Upper lobe of right lung (tissue), 1 donor: ENCODE results near the gene ZNF680. TPM values are rescaled to one million over a fixed set of nuclear protein-coding genes. Genes with fewer than 3 reads are reported as not detected.
A peak's percentile ranks its signal among the peaks of the same experiment; 100 is the strongest.
"Not testable (repeated sequence)": the region's sequence is repeated elsewhere in the genome, so short reads cannot be mapped to it uniquely, and the experiment has no call there.

ENCODE experiments used
- ATAC-seq: fragments of 200-7000 bp; cut with Tn5 transposase; one replicate; pipeline ENCODE4 v1.9.1; 2020; ENCODE audit warnings: mild to moderate bottlenecking, moderate library complexity
- DNase-seq: peaks from one replicate; pipeline ENCODE4 v3.0.0-alpha.2; 2020
- H3K27ac ChIP-seq: fragments of 200-600 bp; one replicate; pipeline ENCODE4 v1.8.0; 2022
- H3K27me3 ChIP-seq: fragments of 200-600 bp; one replicate; pipeline ENCODE4 v1.8.0; 2022; ENCODE audit warnings: mild to moderate bottlenecking
- H3K36me3 ChIP-seq: fragments of 200-600 bp; one replicate; pipeline ENCODE4 v1.8.0; 2022
- H3K4me1 ChIP-seq: fragments of 200-600 bp; one replicate; pipeline ENCODE4 v1.8.0; 2022
- H3K4me3 ChIP-seq: fragments of 200-600 bp; one replicate; pipeline ENCODE4 v1.8.0; 2022; ENCODE audit warnings: mild to moderate bottlenecking
- H3K9me3 ChIP-seq: fragments of 200-600 bp; one replicate; pipeline ENCODE4 v1.8.0; 2022
- CTCF ChIP-seq: fragments of 200-600 bp; IDR thresholded peaks from one replicate; pipeline ENCODE4 v1.8.0; 2022; ENCODE audit warnings: antibody characterized with exemption
- intact Hi-C: fragments of 100-400 bp; cut with DNase I; formaldehyde crosslinking; loops from one replicate; pipeline ENCODE4 v1.11.0; 2022
- total RNA-seq: library from RNA; stranded (reverse); fragmentation: NEBNext Ultra II Directional; extraction: Animal tissue kit (Norgen Biotek cat#: 25700); gene quantifications from one replicate; pipeline ENCODE4 v1.2.1, GENCODE V29; 2021
- donor health status: DM: no; HTN: yes; CAD: no; lungs with severe emphysema.

ZNF680 gene
- total RNA-seq, 1 donor from 2014 or later = 17.3 TPM

GRCh38 chr7:64562256-64562625 is 630 bp downstream of the ZNF680 start:
- Histone ChIP-seq H3K9me3 (no peaks in the 10 kb centered on the region), H3K4me1 (peaks cover 16% of the 10 kb centered on the region), H3K4me3 (peak overlapping the region; percentile 86), H3K27ac (peak overlapping the region; percentile 85), H3K36me3 (no peaks in the 10 kb centered on the region), H3K27me3 (no peaks in the 10 kb centered on the region)
- intact Hi-C loops = no loop called here
- DNase-seq = no peak
- no peak for ATAC-seq
- no peak for TF ChIP-seq CTCF

- Histone ChIP-seq H3K27ac (peak overlapping the region; percentile 58), H3K36me3 (no peaks in the 10 kb centered on the region), H3K4me3 (no peak overlapping the region), H3K27me3 (no peaks in the 10 kb centered on the region), H3K4me1 (peaks cover 16% of the 10 kb centered on the region), H3K9me3 (no peaks in the 10 kb centered on the region)
- intact Hi-C loops = no loop called here
- DNase-seq = no peak
- TF ChIP-seq CTCF = no peak
- ATAC-seq = no peak
These were observed 3.7 kb downstream of the ZNF680 start for GRCh38 chr7:64559206-64559605.

- TF ChIP-seq CTCF = no peak
- Histone ChIP-seq H3K9me3 (no peaks in the 10 kb centered on the region), H3K36me3 (no peaks in the 10 kb centered on the region), H3K27me3 (no peaks in the 10 kb centered on the region), H3K27ac (peak overlapping the region; percentile 58), H3K4me3 (no peak overlapping the region), H3K4me1 (peaks cover 16% of the 10 kb centered on the region)
- no peak for ATAC-seq
- no peak for DNase-seq
- intact Hi-C loops = no loop called here
These were observed 4.1 kb downstream of the ZNF680 start for GRCh38 chr7:64558781-64559180.

- DNase-seq (no peak), ATAC-seq (no peak)
- no peak for TF ChIP-seq CTCF
- intact Hi-C loops = no loop called here
- Histone ChIP-seq H3K36me3 (no peaks in the 10 kb centered on the region), H3K27me3 (no peaks in the 10 kb centered on the region), H3K4me1 (peaks cover 16% of the 10 kb centered on the region), H3K9me3 (no peaks in the 10 kb centered on the region), H3K4me3 (no peak overlapping the region), H3K27ac (peak overlapping the region; percentile 58)
These were observed 4.6 kb downstream of the ZNF680 start for GRCh38 chr7:64558323-64558705.

- Histone ChIP-seq H3K4me1 (peaks cover 16% of the 10 kb centered on the region), H3K4me3 (no peak overlapping the region), H3K27me3 (no peaks in the 10 kb centered on the region), H3K9me3 (no peaks in the 10 kb centered on the region), H3K27ac (peak overlapping the region; percentile 58), H3K36me3 (no peaks in the 10 kb centered on the region)
- ATAC-seq (no peak), DNase-seq (no peak)
- intact Hi-C loops = no loop called here
- TF ChIP-seq CTCF = no peak
These were observed 5.1 kb downstream of the ZNF680 start for GRCh38 chr7:64557601-64558322.

GRCh38 chr7:64555046-64555445 is 7.8 kb downstream of the ZNF680 start:
- DNase-seq (no peak), ATAC-seq (no peak)
- intact Hi-C loops = no loop called here
- TF ChIP-seq CTCF = no peak
- Histone ChIP-seq H3K27ac (no peak overlapping the region), H3K9me3 (no peaks in the 10 kb centered on the region), H3K4me3 (no peak overlapping the region), H3K36me3 (no peaks in the 10 kb centered on the region), H3K4me1 (peaks cover 13% of the 10 kb centered on the region), H3K27me3 (no peaks in the 10 kb centered on the region)

- H3K27ac ChIP-seq, H3K4me3 ChIP-seq, intact Hi-C loops, H3K36me3 ChIP-seq, H3K9me3 ChIP-seq, H3K27me3 ChIP-seq, DNase-seq, ATAC-seq: not testable (repeated sequence)
- peaks cover 11% of the 10 kb centered on the region for H3K4me1 ChIP-seq
These were observed 8.7 kb downstream of the ZNF680 start for GRCh38 chr7:64554188-64554587.
